GM19023 (cell line): ENCODE data around the gene CD302.
"Not testable (repeated sequence)": the region's sequence is repeated elsewhere in the genome, so short reads cannot be mapped to it uniquely, and the experiment has no call there.

Experiments used
- ATAC-seq: cut with Tn5 transposase; IDR thresholded peaks from one replicate; pipeline ENCODE4 v1.9.1; 2021; ENCODE audit warnings: mild to moderate bottlenecking, moderate library complexity; ENCODE audit not compliant: unreplicated experiment

The CD302 gene

DNA sequence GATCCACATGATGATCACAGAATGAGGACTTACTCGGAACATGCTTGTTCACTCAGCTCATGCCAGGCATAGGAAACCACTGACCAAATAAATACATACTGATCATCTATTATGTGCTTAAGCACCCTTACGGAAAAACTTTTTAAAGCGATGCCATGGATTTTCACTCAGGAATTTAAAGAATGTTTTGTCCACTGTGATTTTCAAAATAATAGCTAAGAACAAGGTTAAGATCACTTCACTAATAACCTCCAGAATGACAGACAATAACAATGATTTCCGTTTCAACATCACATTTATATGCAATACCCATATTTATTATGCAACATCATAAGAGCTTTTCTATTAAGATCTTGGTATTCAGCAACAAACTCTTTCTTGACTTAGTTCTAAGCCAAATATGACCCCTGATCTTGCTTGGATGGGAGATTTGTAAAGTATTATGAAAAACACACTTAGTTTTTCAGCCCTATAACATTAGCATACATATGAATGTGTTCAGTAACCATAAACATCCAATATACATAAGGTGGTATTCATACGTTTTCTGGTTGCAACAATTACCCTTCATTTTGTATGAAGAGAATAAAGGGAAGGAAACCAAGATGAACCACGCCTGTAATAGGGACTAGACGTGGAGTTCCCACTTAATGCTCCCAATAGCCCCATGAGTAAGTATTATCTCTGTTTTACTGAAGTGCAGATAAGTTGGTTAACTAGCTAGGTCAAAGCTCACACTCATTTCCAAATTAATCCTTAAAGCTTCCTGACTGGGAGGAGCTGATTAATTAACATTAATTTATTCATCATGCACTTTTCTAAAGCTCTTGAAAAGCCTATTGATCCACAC is 1.9 kb downstream of the CD302 start:
- no peak for ATAC-seq

DNA sequence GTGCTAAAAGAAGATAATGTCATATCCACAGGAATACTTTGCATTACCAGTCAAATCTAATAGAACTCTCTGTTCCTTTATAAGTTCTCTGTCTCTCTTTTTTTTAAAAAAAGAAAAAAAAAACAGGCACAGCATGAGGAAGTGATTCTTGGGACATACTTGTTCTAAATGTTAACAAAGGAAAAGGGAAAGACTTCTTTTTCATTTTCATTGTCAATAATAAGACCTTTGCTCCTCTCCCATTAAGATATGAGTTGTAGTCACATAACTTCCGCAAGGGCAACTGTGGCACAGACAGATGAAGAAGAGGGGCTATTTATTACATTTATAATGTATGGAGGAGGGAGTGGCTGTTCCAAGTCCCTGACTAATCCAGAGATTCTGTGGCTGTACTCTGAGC is 4.7 kb downstream of the CD302 start:
- ATAC-seq = no peak

DNA sequence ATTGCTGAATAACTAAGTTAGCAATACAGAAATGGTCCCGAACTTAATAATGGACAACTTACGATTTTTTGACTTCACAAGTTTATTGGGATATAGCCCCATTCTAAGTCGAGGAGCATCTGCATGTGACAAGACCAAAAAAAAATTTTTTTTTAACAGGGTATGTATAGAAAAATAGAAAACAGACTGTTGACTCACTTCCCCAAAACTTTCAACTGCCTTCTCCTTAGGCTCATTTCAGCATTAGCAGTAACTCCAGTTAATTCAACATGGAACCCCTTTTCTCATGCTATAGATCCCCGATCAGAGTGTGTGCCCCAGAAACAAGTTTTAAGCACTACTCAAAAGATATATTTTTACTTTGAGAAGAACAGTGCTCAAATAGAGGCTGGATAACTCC is 5.4 kb downstream of the CD302 start:
- ATAC-seq = no peak

DNA sequence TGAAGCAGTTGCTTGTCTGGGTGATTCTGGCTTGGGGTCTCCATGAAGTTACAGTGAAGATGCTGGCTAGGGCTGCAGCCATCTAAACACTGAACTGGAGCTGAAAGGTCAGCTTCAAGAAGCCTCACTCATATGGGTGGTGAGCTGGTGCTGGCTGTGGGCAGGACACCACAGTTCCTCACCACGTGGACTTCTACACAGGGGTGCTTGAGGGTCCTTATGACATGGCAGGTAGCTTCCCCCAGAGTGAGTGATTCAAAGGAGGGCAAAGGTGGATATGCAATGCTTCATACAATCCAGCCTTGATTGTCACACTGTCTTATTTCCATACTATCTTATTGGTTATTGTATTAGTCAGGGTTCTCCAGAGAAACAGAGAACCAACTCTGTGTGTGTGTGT is 6.0 kb downstream of the CD302 start:
- ATAC-seq = no peak

DNA sequence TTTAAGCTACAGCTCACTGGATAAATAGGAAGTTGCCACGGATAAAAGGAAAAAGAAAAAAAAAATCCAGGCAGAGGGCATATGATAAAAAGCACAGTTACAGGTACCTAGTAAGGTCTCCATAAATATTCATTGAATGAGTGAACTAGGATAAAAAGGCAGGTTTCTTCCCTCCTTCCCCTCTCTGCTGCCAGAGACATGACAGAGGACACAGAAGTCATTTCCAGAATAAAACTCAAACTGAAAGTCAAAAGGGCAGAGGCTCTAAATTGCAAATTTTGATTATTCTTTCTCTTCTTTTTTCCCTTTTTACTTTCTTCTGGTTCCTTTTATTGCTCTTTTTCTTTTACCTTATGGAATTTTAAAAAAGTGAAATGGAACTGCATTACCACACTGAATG is 7.7 kb downstream of the CD302 start:
- ATAC-seq = no peak

DNA sequence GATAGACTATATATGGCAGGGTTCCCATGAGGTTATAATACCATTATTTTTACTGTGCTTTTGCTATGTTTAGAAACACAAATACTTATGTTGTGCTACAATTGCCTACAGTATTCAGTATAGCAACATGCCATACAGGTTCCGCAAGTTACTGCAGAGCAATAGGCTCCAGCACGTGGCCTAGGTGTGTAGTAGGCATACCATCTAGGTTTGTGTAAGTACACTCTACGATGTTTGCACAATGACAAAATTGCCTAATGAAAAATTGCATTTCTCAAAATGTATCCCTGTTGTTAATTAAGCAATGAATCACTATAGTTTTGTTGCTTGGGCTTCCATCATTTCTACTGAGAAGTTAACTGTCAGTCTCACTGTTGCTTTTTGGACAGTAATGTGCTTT is 9.8 kb downstream of the CD302 start:
- ATAC-seq = no peak

DNA sequence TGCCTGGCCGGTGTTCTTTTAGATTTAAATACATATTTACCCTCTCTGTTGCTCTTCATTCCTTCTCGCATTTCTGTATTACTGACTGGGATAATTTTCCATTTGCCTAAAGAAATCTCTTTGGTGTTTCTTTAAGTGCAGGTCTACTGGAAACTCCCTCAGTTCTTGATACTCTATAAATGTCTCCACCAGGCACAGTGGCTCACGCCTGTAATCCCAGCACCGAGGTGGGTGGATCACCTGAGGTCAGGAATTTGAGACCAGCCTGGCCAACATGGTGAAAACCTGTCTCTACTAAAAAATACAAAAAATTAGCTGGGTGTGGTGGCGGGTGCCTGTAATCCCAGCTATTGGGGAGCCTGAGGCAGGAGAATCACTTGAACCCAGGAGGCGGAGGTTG is 10.4 kb downstream of the CD302 start:
- not testable (repeated sequence) for ATAC-seq

DNA sequence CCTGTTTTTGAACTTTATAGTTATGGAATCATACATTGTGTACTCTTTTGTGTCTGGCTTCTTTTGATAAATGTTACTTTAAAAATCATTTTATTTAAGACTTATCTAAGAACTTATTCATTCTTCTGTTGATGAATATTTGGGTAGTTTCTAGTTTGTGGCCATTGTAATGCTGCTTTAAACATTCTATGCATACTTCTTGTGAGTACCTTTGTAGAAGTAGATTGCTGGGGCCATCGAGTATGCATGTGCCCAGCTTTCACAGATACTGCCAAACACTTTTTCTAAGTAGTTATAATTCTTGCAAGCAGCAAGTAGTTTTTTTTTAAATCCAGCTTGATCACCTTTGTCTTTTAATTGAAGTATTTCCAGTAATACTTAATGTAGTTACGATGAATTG is 11.1 kb downstream of the CD302 start:
- no peak for ATAC-seq

DNA sequence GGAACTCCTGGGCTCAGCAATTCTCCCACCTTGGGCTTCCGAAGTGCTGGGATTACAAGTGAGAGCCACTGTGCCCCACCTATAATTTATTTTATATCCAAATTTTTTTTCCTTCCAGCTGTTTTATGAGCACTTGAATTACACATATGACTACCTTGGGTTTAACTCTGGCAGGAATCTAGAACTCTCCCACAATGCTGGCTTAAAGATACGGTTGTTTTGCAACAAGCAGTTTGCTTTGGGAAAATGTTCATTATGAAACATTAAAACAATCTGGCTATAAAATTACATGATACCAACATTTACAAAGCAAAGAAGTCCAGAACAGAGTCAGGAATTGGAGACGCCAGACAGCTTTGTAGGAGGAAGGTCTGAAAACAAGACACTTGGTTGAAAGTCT is 12.8 kb downstream of the CD302 start:
- ATAC-seq = no peak

DNA sequence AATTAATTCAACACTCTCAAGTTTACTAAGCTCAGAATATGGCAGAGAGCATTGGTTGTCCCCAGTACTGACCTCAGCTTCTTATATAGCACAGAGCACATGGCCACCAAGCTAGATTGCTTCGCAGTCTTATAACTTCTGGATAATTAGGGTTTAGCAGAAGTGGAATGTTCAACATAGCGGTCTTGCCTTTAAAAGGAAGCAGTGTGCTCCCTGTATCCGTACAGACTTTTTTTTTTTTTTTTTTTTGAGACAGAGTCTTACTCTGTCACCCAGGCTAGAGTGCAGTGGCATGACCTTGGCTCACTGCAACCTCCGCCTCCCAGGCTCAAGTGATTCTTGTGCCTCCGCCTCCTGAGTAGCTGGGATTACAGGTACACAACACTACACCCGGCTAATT is 13.3 kb downstream of the CD302 start:
- ATAC-seq = not testable (repeated sequence)

DNA sequence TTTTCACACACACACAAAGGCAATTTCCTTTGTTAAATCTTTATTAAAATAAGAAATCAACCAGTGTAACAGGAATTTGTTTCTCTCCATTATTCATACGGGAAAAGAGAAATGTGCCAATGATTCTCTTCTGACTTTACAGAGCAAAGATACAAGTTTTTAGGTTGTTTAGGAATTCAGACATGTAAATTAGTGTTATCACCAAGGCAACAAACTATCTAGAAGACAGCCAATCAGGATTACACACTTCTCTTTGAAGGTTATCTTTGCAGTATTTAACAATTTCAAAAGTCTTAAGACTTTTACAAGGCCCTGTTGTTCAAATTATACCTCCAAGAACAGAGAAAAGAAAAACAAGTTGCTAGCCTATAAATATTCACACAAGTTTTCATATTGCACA is 14.5 kb downstream of the CD302 start:
- no peak for ATAC-seq

DNA sequence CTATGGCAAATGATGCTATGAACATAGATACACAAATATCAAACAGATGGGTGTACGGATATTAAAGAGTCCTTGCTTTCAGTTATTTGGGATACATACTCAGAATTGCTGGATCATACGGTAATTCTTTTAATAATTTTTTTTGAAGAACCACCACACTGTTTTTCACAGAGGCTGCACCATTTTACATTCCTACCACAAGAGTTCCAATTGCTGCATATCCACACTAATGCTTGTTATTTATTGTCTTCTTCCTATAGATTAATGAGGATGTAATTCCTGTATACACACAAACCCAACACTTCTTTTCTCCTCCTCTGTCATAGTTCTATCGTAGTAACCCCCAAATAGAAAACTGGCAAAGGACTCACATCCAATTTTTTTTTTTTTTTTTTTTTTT is 21.7 kb downstream of the CD302 start:
- no peak for ATAC-seq

DNA sequence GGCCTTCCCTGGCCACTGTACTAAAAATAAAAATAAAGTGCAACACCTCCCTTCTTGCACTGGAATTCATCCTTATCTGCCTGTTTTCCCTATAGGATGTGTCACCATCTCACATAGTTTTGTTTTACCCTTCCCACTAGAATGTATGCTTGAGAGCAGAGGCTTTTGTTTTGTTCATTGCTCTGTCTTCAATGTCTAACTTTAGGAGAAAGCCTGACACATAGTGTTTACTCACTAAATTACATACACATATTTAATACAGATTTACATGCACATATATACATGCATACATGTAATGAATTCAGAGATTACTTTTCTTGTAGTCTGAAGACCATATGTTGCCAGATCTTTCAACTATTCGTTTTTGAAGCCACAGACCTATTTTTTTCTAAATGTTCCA is 23.0 kb downstream of the CD302 start:
- no peak for ATAC-seq

DNA sequence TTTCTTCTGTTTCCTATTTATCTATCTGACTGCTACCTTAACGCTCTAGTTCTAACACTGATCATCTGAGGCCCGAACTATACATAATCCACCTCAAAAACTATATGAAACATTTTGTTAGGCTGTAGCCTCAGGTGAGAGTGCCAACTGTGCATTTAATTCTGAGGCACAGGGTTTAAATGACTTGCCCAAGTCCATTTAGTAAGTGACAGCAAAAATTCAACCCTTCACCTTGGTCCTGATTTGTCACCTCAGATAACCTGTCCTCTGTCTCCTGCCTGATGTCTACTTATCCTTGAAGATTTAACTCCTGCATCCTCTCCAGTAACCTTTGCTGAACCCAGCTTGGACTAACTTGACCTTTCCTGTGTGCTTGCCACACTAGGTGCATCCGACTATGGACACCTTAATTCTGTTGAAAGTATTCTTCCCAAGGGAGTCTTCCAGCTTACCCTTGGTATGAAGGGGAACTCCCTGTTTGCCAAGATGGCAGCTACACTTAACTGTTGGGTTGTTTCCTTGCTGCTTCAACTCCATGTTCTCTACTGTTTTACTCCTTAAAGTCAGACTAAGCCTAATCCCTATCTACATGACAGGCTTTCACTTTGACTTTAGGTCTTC is 23.5 kb downstream of the CD302 start:
- ATAC-seq = no peak

DNA sequence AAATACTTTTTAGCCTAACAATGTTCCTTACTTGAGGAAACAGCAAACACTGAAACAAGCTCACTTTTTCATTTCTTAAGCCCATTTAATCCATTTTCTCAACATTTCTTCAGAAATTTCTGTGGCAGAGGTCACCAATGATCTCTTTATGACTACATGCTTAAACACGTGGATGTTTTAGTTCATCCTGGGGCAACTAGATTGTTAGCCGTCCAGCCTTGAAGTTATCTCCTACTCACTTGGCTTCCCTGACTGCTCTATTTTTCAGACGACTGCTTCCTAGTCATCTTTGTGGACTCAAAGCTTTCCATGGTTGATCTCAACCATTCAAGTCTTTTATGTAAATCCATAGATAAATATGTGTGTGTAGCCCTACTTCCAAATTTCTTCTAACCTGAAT is 24.1 kb downstream of the CD302 start:
- no peak for ATAC-seq

DNA sequence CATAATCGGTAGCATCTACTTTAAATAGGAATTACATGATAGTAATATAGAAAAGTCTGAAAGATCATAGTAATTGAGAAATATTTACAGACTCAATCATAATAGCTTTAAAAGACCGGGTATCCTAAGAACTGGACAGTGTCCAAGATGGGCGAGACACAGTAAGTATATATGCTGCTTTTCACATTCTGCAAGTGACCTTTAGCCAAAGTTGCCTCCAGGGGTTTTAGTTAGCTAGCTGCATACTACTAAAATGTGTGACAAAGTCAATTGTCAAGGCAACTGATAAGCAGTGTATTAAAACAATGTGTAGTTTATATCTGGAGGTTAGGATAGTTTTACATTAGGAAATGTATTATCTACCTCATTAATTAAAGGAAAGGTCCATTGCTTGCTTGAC is 24.6 kb downstream of the CD302 start:
- ATAC-seq = no peak

DNA sequence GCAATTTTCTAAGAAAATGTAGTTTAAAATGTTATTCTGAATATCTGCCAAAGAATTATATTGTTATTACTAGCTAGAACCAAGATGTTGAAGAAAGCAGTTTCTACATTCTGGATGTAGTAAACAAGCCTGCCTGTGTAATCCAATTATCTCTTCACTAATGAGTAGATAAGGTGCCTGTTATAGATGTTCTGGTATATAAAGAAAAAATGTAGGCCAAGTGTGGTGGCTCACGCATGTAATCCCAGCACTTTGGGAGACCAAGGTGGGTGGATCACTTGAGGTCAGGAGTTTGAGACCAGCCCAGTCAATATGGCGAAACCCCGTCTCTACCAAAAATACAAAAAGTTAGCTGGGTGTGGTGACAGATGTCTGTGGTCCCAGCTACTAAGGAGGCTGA is 28.9 kb downstream of the CD302 start:
- no peak for ATAC-seq

DNA sequence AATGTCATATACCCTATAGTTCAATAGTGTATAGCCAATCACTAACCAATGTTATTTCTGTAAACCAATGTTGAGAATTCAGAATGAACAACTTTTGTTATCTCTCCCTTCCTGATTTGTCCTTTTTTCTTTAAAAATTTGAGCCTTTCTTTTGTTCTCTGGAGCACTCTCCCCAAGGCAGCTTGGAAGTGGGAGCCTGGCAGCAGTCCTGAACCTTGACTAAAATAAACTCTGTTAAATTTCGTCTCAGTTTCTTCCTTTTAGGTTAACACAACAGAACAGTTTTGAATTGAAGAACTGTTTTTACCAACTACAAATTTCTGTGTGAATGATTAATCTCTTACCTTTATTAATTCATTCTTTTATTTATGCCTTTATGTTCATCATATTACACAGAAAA is 35.9 kb downstream of the CD302 start:
- ATAC-seq = no peak

DNA sequence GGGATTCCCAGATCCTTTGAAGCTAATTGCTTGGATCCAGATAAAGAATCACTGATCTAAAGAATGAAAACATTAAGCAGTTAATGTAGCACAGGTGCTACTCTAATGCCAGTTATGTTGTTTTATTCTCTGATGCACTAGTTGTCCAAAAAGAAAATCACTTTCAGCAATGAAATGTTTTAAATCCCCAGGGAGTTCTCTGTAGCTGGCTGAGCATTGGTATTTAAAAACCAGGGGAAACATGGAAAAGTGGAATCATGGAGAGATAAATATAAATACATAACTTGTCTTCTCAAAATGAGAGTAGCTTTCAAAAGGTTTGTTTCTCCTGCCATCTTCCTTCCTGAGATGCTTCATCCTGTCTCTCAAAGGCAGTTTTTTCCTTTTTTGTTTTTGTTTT is 37.7 kb downstream of the CD302 start:
- ATAC-seq = no peak

DNA sequence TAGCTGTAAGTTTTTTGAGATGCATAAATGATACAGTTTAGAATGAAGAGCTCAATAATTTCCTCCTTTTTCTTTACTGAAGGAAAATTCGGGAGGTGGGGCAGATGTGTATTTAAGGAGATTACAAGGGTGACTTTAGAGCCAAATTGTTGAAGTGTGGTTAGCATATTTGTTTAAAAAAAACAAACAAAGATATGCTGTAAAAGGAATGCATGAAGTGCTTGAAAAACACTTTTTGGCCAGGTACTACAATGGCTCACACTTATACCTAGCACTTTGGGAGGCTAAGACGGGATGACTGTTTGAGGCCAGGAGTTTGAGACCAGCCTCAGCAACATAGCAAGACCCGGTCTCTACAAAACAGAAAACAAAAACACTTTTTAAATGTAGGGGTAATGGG is 38.4 kb downstream of the CD302 start:
- ATAC-seq = no peak

DNA sequence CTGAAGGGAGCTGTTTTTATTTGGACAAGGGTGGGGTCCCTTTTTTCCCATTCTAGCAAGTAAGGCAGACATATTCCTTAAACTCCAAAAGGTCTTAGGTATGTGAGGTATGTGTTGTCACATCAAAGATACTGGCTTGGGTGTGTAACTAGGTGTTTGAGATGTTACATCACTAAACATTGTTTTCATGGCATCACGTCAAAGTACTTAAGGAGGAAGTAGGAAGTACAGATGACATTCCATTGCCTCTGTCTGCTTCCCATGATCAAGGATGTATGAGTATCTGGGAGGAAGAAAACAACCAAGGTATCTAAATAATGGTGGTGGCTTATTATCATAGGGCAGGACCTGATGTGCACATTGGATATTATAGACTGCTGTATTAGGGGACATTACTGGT is 39.3 kb downstream of the CD302 start:
- no peak for ATAC-seq

DNA sequence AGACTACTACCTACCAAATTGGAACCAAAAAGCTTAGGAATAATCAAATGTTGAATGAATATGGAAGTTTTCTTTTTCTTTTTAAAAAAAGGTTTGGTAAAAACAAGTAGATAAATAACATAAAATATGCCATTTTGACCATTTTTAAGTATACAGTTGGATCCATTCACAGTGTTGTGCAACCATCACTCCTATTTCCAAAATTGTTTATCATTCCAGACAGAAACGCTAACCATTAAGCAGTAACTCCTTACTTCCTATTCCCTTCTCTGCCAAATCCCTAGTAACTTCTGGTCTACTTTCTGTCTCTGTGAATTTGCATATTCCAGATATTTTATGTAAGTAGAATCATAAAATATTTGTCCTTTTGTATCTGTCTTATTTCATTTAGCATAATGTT is 39.8 kb downstream of the CD302 start:
- no peak for ATAC-seq

DNA sequence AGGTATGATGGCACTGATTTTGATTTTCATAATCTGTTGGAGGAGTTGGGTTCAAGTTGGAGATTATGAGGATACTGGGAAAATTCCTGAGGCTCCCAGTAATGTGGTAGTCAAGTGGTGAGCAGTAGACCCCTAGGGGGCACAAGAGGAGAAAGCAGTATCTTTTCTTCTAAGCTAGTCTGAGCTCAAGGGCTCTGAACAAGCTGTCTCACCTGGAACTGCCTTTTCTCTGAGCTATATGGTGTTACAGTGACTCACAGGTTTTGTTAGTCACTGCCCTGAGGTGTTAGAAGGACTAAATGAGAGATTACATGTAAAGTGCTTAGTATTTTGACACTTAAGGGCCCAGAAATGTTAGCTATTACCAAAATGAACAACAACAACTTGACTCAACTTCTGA is 42.2 kb downstream of the CD302 start:
- no peak for ATAC-seq
